Neural progenitor cell (in vitro differentiated cells): Measurements from ENCODE around the gene PRRC2B.

Experiments used
- CTCF ChIP-seq: fragments of 200-600 bp; sonication (generic); IDR thresholded peaks from 2 replicates; pipeline ENCODE4 v1.5.1; 2017; ENCODE audit warnings: antibody characterized with exemption, mild to moderate bottlenecking
- EZH2 ChIP-seq: fragments of 200-600 bp; sonication (generic); IDR thresholded peaks from 2 replicates; pipeline ENCODE4 v1.6.1; 2017; ENCODE audit warnings: antibody characterized with exemption, mild to moderate bottlenecking, moderate library complexity

GRCh38 chr9:131490514-131490913 is 96.6 kb downstream of the PRRC2B start:
- no peak for TF ChIP-seq CTCF
- TF ChIP-seq EZH2, result no peak
